Measurements from ENCODE around the gene CDV3. TPM values are rescaled to one million over a fixed set of nuclear protein-coding genes. Genes with fewer than 3 reads are reported as not detected.

CDV3 gene
- total RNA-seq, 2 donors from 2014 or later = 114 to 118 TPM

DNA sequence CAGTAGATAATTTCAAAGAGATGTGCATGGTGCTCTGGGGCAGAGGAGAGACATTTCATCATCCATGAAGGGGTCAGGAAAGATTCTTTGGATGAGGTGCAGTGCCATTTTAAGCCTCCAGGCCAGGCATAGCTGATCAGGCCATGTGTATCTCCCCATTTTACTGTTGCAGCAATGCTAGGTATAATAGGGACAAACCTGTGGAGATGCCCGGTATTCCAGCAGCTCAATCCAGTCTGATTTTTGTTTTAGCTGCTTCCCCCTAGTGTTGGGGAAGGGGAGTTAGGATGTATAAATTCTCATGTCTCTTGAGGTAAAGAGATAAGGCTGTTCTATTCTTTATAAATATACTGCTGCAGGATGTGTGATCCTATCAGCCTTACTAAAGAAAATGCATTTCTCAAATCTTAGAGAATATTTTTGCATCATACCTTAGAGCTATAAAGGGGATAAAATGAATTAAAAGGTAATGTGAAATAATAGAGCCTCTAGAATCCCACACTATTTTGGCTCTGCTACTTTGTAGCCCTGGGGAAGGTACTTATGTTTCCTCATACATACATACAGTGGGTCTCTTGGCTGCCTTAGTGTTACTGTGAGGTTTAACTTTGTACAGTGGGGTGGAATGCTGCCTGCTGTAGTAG lies 5.2 kb downstream of the CDV3 start:
- Histone ChIP-seq H3K27ac (ENCODE audit: low read depth, low read length) (no peak overlapping the region), H3K4me3 (ENCODE audit: low read length) (peak overlapping the region; percentile 12), H3K4me1 (ENCODE audit: control insufficient read depth, insufficient read depth, low read length) (no peaks in the 10 kb centered on the region), H3K36me3 (ENCODE audit: control insufficient read depth, insufficient read depth, low read length) (peaks cover 78% of the 10 kb centered on the region), H3K9me3 (ENCODE audit: control insufficient read depth, low read length) (no peaks in the 10 kb centered on the region), H3K9ac (ENCODE audit: extremely low read depth, low read length, poor library complexity, severe bottlenecking) (no peak overlapping the region), H3K27me3 (ENCODE audit: control insufficient read depth, insufficient read depth, low read length, poor library complexity, severe bottlenecking) (no peaks in the 10 kb centered on the region)
- TF ChIP-seq, protein P1, sequence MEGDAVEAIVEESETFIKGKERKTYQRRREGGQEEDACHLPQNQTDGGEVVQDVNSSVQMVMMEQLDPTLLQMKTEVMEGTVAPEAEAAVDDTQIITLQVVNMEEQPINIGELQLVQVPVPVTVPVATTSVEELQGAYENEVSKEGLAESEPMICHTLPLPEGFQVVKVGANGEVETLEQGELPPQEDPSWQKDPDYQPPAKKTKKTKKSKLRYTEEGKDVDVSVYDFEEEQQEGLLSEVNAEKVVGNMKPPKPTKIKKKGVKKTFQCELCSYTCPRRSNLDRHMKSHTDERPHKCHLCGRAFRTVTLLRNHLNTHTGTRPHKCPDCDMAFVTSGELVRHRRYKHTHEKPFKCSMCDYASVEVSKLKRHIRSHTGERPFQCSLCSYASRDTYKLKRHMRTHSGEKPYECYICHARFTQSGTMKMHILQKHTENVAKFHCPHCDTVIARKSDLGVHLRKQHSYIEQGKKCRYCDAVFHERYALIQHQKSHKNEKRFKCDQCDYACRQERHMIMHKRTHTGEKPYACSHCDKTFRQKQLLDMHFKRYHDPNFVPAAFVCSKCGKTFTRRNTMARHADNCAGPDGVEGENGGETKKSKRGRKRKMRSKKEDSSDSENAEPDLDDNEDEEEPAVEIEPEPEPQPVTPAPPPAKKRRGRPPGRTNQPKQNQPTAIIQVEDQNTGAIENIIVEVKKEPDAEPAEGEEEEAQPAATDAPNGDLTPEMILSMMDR (conservative IDR thresholded peaks at IDR 0.05) = peak; percentile 77
- 64% methylated on average over 1 of the region's 1 CpG; no CpG with 5 or more reads in 1 of the 2 experiments for WGBS, 2 experiments (ENCODE audit: insufficient coverage in 1 of 2, insufficient read length in 1 of 2)
- H3K4me1 Mint-ChIP-seq = peaks cover 18% of the 10 kb centered on the region
- no peak for DNase-seq
- no peak overlapping the region for H3K4me3 Mint-ChIP-seq
- no peak overlapping the region for H3K27ac Mint-ChIP-seq
- H3K36me3 Mint-ChIP-seq (ENCODE audit: low read depth) = peaks cover 64% of the 10 kb centered on the region
- no peaks in the 10 kb centered on the region for H3K27me3 Mint-ChIP-seq (ENCODE audit: insufficient read depth)
- no peaks in the 10 kb centered on the region for H3K9me3 Mint-ChIP-seq

GRCh38 chr3:133583396-133583795 lies 9.9 kb downstream of the CDV3 start:
- peak overlapping the region; percentile 56 for H3K27ac Mint-ChIP-seq
- no peaks in the 10 kb centered on the region for H3K9me3 Mint-ChIP-seq
- H3K27me3 Mint-ChIP-seq (ENCODE audit: insufficient read depth) = no peaks in the 10 kb centered on the region
- H3K27me3 ChIP-seq (ENCODE audit: control insufficient read depth, insufficient read depth, low read length, poor library complexity, severe bottlenecking) = no peaks in the 10 kb centered on the region
- H3K36me3 Mint-ChIP-seq (ENCODE audit: low read depth) = peaks cover 72% of the 10 kb centered on the region
- H3K36me3 ChIP-seq (ENCODE audit: control insufficient read depth, insufficient read depth, low read length) = peaks cover 93% of the 10 kb centered on the region
- H3K9ac ChIP-seq (ENCODE audit: extremely low read depth, low read length, poor library complexity, severe bottlenecking) = no peak overlapping the region
- TF ChIP-seq, protein P1 (conservative IDR thresholded peaks at IDR 0.05) = no peak
- H3K4me3 Mint-ChIP-seq = no peak overlapping the region
- no peak overlapping the region for H3K4me3 ChIP-seq (ENCODE audit: low read length)
- DNase-seq = no peak
- no peaks in the 10 kb centered on the region for H3K9me3 ChIP-seq (ENCODE audit: control insufficient read depth, low read length)
- no peaks in the 10 kb centered on the region for H3K4me1 ChIP-seq (ENCODE audit: control insufficient read depth, insufficient read depth, low read length)
- no peak overlapping the region for H3K27ac ChIP-seq (ENCODE audit: low read depth, low read length)
- 88 to 97% methylated on average over 5 of the region's 6 CpGs for WGBS, 2 experiments (ENCODE audit: insufficient coverage in 1 of 2, insufficient read length in 1 of 2)
- H3K4me1 Mint-ChIP-seq = peaks cover 2% of the 10 kb centered on the region

- H3K27ac Mint-ChIP-seq = no peak overlapping the region
- no peak overlapping the region for H3K27ac ChIP-seq (ENCODE audit: low read depth, low read length)
These were observed 14.5 kb downstream of the CDV3 start for GRCh38 chr3:133588035-133588434.

More at GRCh38 chr3:133588035-133588434, 14.5 kb downstream of the CDV3 start:
- TF ChIP-seq, protein P1 (conservative IDR thresholded peaks at IDR 0.05) = no peak
- H3K4me1 Mint-ChIP-seq = no peaks in the 10 kb centered on the region
- no peak overlapping the region for H3K4me3 ChIP-seq (ENCODE audit: low read length)
- H3K4me1 ChIP-seq (ENCODE audit: control insufficient read depth, insufficient read depth, low read length) = no peaks in the 10 kb centered on the region
- no peaks in the 10 kb centered on the region for H3K9me3 Mint-ChIP-seq
- no peaks in the 10 kb centered on the region for H3K27me3 ChIP-seq (ENCODE audit: control insufficient read depth, insufficient read depth, low read length, poor library complexity, severe bottlenecking)
- WGBS, 2 experiments (ENCODE audit: insufficient coverage in 1 of 2, insufficient read length in 1 of 2) = 90% methylated on average over 4 of the region's 4 CpGs; no CpG with 5 or more reads in 1 of the 2 experiments
- peaks cover 73% of the 10 kb centered on the region for H3K36me3 ChIP-seq (ENCODE audit: control insufficient read depth, insufficient read depth, low read length)
- H3K9ac ChIP-seq (ENCODE audit: extremely low read depth, low read length, poor library complexity, severe bottlenecking) = no peak overlapping the region
- H3K27me3 Mint-ChIP-seq (ENCODE audit: insufficient read depth) = no peaks in the 10 kb centered on the region
- H3K9me3 ChIP-seq (ENCODE audit: control insufficient read depth, low read length) = no peaks in the 10 kb centered on the region
- no peak overlapping the region for H3K4me3 Mint-ChIP-seq
- H3K36me3 Mint-ChIP-seq (ENCODE audit: low read depth) = peaks cover 54% of the 10 kb centered on the region
- no peak for DNase-seq
